Embryonic facial prominence (tissue), 1 donor: ENCODE data around the gene ITIH2.
"Not testable (repeated sequence)": the region's sequence is repeated elsewhere in the genome, so short reads cannot be mapped to it uniquely, and the experiment has no call there.

ENCODE experiments used
- DNase-seq: peaks from one replicate; pipeline ENCODE4 v3.0.0-alpha.2; 2016; ENCODE audit errors: extremely low spot score

ITIH2 gene

DNA sequence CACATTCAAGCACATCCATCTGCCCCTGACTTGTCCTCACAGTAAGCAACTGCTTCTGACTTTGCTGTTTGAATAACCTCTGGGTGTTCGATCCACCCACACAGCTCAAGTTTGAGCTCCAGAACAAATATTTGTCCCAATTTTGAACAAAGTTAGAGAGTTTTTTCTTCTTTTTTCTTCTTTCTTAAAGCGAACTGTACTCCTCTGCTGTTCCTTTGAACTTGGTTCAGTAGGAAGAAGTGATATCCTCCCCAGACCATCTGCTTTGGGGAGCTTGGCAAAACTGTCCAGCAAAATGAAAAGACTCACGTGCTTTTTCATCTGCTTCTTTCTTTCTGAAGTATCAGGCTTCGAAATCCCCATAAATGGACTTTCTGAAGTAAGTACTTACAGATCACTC is at the start of gene ITIH2:
Gene ITIH2 (plus strand): TSS at position 177 of the 400 bp plus-strand sequence. CDS start 119 bp downstream, at position 296.
- DNase-seq = no peak

DNA sequence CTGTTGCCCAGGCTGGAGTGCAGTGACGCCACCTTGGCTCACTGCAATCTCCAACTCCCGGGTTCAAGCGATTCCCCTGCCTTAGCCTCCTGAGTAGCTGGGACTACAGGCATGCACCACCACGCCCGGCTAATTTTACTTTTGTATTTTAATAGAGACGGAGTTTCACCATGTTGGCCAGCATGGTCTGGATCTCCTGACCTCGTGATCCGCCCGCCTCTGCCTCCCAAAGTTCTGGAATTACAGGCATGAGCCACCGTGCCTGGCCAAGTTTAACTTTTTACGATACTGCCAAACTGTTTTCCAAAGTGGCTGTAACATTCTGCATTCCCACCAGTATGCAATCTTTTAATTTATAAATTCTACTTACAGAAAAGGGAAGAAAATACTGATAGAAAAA is 46.0 kb upstream of the ITIH2 start:
- not testable (repeated sequence) for DNase-seq

GRCh38 chr10:7657552-7657951 is 45.6 kb upstream of the ITIH2 start:
- DNase-seq = no peak

DNA sequence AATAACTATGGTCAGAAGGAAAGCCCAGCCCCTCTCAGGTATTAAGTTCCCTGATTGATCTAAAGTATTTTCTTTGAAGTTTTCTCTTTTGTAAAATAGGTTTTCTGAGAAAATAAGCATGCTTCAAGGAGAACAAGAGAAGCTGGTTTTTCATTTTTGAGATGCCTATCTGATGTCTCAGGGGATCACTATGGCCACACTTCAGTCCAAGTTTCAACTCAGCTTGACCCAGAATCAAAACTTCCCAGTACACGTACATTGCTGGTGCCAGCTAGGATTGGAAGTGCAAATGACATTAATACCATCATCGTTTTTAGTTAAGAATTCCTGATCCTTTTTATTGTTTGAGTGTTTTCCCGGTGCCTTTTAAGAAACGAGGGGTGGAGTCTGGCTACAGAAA is 43.6 kb upstream of the ITIH2 start:
- no peak for DNase-seq

DNA sequence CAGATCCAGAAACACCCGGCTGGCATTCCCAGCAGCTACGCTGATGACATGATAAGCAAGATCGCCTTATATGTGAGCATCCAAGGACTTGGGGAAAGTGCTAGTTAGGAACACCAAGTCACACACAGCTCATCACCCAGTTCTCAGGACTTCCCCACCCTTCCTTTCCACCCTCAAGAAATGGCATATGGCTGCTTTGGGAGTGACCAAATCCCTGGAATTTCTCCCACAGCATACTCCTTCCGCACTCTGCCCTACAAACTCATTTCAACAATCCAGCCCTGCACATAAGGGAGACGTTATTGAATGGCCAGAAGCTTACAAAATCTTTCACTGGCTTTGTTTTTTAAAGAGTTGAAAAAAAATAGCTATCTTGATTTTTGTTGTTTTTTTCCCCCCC is 40.6 kb upstream of the ITIH2 start:
- no peak for DNase-seq

- no peak for DNase-seq
These were observed 38.4 kb upstream of the ITIH2 start for GRCh38 chr10:7664707-7665106.

DNA sequence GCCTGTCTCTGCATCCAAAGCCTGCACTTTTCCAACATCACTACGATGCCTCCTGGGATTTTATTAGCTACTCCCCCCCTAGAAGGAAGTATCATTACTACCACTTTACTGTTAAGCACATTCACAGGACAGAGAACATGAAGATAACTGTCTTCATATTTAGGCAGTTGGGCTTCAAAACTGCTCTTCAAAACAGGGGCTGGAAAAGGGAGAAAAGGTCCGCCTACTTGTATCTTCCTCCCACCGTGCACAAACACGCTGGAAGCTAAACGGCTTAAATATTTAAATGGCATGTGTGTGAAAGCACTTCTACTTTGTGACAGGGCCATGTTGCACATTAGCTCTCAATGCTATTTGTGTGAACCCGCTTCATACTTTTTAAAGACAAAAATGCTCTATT is 37.3 kb upstream of the ITIH2 start:
- no peak for DNase-seq

DNA sequence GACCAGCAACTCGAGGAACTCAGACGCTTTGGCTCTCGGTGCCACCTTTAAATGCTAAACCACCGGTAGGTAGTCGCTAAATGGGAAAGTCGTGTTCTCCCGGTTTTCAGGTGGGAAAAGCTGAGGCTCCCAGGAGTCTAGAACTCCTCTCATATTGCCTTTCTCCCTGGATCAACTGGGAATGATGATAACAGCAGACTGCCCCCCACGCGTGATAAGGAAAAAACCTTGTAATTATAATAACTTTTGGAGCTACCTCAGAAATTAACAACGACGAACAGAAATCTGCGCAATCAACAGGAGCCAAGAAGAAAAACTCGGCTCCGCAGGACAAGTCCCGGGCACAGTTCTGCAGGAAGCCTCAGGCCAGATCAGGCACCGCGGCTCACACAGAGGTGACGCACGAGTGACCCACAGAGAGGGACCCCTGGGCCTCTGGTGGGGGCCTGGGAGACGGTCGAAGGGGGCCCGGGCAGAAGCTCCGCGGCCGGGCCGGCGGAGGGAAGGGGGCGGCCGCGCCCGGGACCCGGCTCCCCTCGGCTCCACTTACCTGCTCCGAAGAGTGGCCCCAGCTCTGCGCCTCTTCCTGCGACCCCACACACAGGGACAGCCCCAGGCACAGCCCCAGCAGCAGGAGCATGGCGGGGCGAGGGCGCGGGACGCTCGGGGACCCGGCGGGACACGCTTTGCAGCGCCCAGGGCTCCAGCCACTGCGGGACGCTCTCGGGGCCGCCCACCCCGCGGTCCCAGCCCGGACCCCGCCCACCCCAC is 36.7 kb upstream of the ITIH2 start, which contains the start of gene ITIH5:
Gene ITIH5 (minus strand): TSS at position 714 of the 771 bp plus-strand sequence. CDS start 74 bp downstream, at position 640.
- DNase-seq = no peak

DNA sequence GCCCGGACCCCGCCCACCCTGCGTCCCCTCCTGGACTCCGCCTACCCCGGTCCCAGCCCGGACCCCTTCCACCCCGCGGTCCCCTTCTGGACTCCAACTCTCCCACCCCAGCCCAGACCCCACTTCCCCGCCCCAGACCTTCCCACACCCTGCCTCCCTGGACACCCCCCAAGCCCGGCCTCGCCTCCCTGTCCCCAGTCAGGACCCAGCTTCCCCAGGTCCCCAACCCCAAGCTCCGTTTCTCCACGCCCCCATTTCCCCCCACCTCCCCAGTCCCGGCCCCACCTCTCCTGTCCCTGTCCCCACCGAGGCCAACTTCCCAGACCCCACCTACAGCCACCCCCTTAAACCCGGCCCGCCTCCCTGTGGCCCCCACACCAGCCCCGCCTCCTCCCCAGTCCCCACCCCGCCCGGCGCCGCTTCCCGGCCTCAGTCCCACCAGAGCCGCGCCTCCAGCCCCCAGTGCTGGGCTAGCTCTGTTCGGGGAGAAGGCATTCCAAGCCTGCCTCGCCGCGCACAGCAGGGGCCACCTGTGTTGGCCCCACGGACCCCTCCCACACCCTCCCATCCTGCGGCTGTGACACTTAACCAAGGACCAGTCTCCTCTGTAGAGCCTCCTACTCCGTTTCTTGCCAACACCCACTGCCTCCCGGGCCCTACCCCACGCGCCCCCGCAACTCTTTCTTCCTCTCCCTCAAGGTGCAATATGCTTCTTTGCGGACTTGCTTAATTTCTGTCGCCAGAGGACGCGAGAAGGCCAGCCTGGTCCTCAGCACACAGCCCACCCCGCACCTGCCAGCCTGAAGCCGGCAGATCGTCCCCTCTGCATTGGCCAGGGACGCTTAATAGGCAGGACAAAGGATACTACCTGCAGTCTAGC is 35.6 kb upstream of the ITIH2 start:
- no peak for DNase-seq

DNA sequence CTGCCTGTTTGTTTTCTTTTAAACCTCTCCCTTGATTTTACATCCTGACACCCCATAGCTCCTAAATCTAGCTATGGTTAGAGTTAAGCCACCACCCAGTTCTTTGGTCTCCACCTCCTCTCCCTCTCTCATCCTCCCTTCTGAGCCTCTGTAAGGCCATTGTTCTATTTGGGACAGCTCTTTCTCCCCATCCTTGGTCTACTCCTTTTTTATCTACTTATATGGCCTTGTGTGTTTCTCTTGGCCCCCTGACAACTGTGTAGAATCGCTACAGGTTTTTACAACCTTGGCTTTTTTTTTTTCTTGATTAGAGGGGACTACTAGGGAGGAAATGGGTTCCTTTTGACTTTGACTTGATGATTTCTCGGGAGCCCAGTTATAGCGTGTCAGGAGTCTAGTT is 33.0 kb upstream of the ITIH2 start:
- no peak for DNase-seq

DNA sequence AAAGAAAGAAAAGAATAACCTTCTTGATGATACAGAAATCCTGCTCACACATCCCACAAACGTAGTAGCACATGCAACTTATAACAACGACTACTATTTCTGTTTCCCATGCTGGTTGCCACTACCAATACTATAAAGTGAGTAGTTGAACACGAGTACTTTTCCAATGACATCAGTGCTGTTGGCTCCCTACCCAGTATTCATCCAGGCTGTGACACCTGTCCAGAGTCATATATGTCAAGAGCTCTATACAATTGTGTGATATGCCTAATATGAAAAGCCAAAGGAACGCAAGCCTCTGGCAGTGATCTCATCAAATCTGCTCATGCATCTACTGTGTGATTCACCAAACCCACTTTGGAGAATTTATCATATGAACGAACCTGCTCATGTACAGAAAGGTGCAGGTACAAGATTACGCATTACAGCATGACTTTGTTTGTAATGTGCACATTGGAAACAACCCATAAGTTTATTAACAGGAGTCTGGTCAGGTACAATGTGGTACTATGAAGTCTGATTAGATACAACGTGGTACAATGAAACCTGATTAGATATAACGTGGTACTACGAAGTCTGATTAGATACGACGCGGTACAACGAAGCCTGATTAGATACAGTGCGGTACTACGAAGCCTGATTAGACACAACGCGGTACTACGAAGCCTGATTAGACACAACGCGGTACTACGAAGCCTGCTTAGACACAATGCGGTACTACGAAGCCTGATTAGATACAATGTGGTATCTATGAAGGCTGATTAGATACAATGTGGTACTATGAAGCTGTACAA is 30.6 kb upstream of the ITIH2 start:
- no peak for DNase-seq

DNA sequence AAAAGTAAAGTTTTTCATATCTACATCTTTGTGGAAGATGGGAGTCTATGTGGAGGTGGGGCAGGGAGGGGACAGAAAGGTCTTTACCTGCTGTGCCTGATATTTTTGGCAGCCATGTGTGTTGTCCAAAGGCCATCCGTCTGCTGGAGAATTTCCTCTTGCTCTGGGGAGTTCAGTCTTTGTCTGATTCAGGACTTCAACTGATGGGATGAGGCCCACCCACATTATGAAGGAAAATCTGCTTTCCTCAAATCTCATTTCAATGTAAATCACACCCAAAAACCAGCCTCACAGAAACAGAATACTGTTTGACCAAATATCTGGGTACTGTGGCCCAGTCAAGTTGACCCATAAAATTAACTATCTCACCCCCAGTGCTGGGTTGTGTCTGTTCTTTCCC is 23.9 kb upstream of the ITIH2 start:
- DNase-seq = no peak

- DNase-seq = not testable (repeated sequence)
These were observed 23.0 kb upstream of the ITIH2 start for GRCh38 chr10:7680078-7680477.

DNA sequence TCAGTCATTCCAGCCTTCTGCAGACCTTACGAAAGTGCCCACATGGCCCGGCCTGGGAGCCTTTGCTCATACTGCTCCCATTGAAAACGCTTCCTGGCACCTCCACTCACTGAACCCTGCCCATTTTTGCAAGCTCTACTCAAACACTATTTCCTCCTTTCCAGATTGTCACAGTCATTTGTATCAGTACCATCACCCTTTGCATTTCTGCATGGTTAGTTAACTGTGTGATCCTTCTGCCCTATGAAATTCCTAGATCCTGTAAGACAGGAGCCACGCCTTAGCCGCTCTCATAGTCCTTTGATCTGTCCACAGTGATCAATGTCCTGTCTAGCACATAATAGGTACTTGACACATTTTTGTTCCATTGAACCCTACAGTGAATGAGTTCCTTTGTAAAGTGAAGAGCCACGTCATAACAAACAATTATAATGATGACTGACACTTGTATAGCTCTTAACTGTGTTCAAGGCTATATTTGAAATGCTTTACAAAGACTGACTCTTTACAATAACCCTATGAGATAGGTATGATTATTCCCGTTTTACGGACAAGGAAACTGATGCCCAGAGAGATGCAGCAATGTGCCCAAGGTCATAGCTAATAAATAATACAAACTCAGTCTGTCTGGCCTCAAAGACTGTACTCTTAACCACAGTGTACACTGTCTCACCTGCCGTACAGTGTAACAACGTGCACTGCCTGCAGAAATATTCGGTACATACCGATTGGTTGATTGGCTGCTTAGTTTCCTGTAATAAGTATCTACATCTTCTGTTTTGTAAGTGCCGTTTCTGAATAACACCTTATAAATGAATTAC is 16.6 kb upstream of the ITIH2 start:
- no peak for DNase-seq

DNA sequence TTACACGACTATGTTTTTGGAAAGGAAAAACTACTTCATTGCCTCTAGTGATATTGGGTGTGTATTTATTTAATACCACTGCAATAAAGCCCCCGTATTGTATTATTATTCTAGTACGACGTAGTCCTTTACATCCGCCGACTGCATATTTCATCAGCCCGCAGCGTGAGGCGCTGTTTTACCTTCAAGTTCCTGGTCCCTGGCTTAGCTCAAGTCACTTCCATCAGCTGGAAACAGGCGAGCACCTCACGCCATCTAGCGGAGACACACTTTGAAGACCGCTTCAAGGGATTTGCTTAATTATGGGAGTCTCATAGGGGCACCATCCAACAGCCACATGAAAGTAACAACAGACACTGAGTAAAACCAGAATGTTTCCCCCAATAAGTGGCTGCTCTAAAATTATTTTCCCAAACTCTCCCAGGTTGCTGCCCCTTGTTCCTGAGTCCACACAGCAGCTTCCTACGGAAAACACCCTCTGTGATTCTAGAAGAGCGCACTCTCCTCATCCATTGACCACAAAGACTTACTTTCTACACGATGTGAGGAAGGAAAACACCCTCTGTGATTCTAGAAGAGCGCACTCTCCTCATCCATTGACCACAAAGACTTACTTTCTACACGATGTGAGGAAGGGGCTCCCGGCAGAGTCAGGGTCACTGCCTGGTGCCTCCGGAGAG is 15.7 kb upstream of the ITIH2 start:
- DNase-seq = peak; percentile 86

DNA sequence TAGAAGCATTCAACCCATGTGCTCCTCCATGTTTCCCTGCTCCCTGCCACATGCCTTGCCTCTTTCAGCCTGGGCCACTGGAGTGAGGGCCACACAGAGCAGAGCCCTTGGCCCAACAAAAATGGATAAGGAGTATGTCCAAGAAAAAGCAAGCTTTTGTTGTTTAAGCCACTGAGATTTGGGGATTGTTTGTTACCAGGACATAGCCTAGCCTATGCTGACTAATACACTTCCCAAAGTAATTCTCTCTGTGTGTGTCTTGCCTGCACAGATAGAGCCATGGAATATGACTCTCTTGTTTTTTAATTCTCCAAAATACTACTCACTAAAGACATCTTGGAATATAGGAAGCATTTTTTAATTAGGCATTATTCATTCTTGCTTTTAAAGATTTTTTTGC is 13.5 kb upstream of the ITIH2 start:
- DNase-seq = no peak

DNA sequence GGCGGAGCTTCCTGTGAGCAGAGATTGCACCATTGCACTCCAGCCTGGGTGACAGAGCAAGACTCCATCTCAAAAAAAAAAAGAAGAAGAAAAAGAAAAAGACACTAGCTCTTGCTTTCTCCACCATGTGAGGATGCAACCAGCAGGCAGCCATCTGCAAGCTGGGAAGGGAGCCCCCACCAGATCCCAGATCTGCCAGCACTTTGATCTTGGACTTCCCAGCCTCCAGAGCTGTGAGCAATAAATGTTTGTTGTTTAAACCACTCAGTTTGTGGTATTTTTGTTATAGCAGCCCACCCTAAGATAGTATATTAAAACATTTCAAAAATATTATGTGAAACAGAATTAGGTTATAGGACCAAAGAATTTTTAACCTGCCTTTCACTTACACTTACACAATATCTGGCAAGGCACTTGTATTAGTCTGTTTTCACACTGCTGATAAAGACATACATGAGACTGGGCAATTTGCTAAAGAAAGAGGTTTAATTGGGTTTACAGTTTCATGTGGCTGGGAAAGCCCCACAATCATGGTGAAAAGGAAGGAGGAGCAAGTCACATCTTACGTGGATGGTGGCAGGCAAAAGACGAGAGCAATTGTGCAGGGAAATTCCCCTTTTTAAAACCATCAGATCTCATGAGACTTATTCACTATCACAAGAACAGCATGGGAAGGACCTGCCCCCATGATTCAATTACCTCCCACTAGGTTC is 12.1 kb upstream of the ITIH2 start:
- DNase-seq = not testable (repeated sequence)

GRCh38 chr10:7692368-7692767 is 10.7 kb upstream of the ITIH2 start:
- not testable (repeated sequence) for DNase-seq

DNA sequence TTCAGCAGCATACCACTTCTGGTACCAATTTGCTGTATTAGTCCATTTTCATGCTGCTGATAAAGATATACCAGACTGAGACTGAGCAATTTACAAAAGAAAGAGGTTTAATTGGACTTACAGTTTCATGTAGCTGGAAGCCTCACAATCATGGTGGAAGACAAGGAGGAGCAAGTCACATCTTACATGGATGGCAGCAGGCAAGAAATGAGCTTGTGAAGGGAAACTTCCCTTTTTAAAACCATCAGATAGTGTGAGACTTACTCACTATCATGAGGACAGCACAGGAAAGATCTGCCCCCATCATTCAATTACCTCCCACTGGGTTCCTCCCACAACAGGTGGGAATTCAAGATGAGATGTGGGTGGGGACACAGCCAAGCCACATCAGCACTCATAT is 9.9 kb upstream of the ITIH2 start:
- not testable (repeated sequence) for DNase-seq

- no peak for DNase-seq
These were observed 6.6 kb upstream of the ITIH2 start for GRCh38 chr10:7696545-7696944.
